ENCODE measurements around the gene DNLZ. TPM values are rescaled to one million over a fixed set of nuclear protein-coding genes. Genes with fewer than 3 reads are reported as not detected.

DNLZ gene
- total RNA-seq, 4 donors from 2014 or later, result 37.9 to 65.1 (median 54.3) TPM

DNA sequence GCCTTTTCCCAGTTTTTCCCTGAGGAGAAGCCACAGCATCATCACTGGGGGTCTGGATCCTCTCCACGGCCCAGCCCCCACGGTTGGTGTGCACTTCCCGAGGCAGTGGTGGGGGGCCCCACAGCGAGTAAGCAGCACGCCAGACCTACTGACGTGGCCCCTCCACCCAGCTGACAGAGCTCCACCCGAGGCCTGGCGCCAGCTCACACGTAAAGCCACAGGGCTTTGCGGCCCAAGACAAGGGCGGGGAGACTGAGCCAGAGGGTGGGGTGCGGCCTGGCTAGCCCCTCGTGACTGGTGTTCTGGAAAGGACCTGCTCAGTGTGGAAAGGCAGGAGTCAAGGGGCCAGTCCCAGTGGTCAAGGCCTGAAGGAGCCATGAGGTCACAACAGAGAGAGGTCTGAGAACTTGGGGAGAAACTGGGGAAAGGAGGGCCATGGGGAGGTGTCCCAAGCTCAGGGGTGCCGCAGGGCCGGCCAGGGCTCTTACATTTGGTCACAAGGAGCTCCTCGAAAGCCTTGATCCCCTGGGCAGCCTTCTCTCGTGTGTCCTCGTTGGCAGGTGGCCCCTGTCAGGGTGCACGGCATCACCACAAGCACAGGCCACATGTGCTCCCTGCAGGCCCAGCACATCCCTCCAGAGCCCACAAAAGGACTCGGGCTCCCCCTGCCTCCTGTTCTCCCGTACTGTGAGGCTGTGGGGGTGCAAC, 30.9 kb upstream of the DNLZ start:
- intact Hi-C loops (cut with DNase I; ENCODE audit: low total_unique reads) (no loop called here), in situ Hi-C loops (cut with MboI; ENCODE audit: low sequenced_read_pairs in 4 of 4) (no loop called here)
- Histone ChIP-seq H3K36me3 (peaks cover 0 to 58% of the 10 kb centered on the region in 2 donors), H3K27ac (no peak overlapping the region), H3K4me3 (no peak overlapping the region), H3K9me3 (no peaks in the 10 kb centered on the region), H3K27me3 (no peaks in the 10 kb centered on the region), H3K4me1 (peaks cover 9 to 10% of the 10 kb centered on the region in 2 donors)
- no peak for DNase-seq
- ATAC-seq, result no peak
- no peak for TF ChIP-seq POLR2A (IDR thresholded peaks at IDR 0.05)
- TF ChIP-seq CTCF (IDR thresholded peaks at IDR 0.05 in 4 of 5, conservative IDR thresholded peaks at IDR 0.05 in 1 of 5), result no peak

DNA sequence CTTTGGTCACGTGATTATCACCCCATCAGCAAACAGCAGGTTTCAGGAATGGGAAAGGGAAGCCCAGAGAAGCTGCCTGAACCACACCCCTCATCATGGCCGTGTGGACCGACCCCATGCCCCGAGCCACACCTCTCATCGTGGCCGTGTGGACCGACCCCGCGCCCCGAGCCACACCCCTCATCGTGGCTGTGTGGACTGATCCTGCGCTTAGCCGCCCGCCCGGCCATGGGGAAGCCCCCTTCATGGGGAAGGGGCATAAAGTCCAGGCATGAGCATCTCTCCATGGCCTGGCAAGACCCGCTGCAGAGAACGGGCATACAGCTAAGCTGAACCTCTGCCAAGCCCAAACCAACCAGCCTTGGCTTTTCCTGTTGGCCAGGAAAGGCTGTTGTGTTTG, 30.0 kb upstream of the DNLZ start:
- peaks cover 0 to under 1% of the 10 kb centered on the region in 2 donors for H3K4me1 ChIP-seq
- DNase-seq, result no peak
- in situ Hi-C loops (cut with MboI; ENCODE audit: low sequenced_read_pairs in 4 of 4), result no loop called here

GRCh38 chr9:136392538-136393449, 29.2 kb upstream of the DNLZ start:
- in situ Hi-C loops (cut with MboI; ENCODE audit: low sequenced_read_pairs in 4 of 4) (no loop called here), intact Hi-C loops (cut with DNase I; ENCODE audit: low total_unique reads) (no loop called here)
- Histone ChIP-seq H3K36me3 (peaks cover 0 to 68% of the 10 kb centered on the region in 2 donors), H3K9me3 (no peaks in the 10 kb centered on the region), H3K27me3 (no peaks in the 10 kb centered on the region), H3K27ac (no peak overlapping the region), H3K4me1 (no peaks in the 10 kb centered on the region), H3K4me3 (no peak overlapping the region)
- no peak for ATAC-seq
- no peak for DNase-seq
- TF ChIP-seq CTCF (IDR thresholded peaks at IDR 0.05 in 4 of 5, conservative IDR thresholded peaks at IDR 0.05 in 1 of 5), result no peak
- no peak for TF ChIP-seq POLR2A (IDR thresholded peaks at IDR 0.05)

More for the DNA sequence above, 30.0 kb upstream of the DNLZ start:
- Histone ChIP-seq H3K27me3 (no peaks in the 10 kb centered on the region), H3K9me3 (no peaks in the 10 kb centered on the region), H3K27ac (no peak overlapping the region), H3K4me3 (no peak overlapping the region), H3K36me3 (peaks cover 0 to 63% of the 10 kb centered on the region in 2 donors)
- no peak for ATAC-seq
- TF ChIP-seq CTCF (IDR thresholded peaks at IDR 0.05 in 4 of 5, conservative IDR thresholded peaks at IDR 0.05 in 1 of 5), result no peak
- TF ChIP-seq POLR2A (IDR thresholded peaks at IDR 0.05), result no peak
- intact Hi-C loops (cut with DNase I; ENCODE audit: low total_unique reads), result no loop called here

GRCh38 chr9:136391737-136392537, 28.4 kb upstream of the DNLZ start:
- no peak overlapping the region for H3K27ac ChIP-seq
- no peak for DNase-seq
- ATAC-seq, result no peak
- H3K36me3 ChIP-seq, result peaks cover 0 to 73% of the 10 kb centered on the region in 2 donors
- no peaks in the 10 kb centered on the region for H3K27me3 ChIP-seq
- intact Hi-C loops (cut with DNase I; ENCODE audit: low total_unique reads) (no loop called here), in situ Hi-C loops (cut with MboI; ENCODE audit: low sequenced_read_pairs in 4 of 4) (no loop called here)
- H3K4me1 ChIP-seq, result no peaks in the 10 kb centered on the region
- no peaks in the 10 kb centered on the region for H3K9me3 ChIP-seq
- TF ChIP-seq POLR2A (IDR thresholded peaks at IDR 0.05), result no peak
- no peak for TF ChIP-seq CTCF (IDR thresholded peaks at IDR 0.05 in 4 of 5, conservative IDR thresholded peaks at IDR 0.05 in 1 of 5)
- no peak overlapping the region for H3K4me3 ChIP-seq
